ENCODE results near the gene ATE1.

Gene ATE1

GRCh38 chr10:121865554-121865953 is 62.3 kb downstream of the ATE1 start:
- DNase-seq = no peak

DNA sequence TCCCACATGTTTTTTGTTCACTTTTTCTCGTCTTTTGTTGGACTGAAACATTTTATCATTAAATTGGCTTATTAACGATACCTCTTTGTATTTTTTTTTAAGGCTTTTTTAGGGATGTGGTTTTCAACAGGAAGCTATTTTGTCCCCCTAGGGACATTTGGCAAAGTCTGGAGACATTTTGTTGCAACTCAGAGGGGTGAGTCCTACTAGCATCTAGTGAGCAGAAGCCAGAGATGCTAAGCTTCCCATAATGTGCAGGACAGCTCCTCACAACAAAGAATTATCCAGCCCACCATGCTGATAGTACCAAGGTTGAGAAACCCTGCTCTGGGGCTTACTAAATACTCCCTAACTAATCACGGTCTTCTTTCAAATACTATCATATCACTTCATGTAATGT is 63.2 kb downstream of the ATE1 start:
- no peak for DNase-seq

DNA sequence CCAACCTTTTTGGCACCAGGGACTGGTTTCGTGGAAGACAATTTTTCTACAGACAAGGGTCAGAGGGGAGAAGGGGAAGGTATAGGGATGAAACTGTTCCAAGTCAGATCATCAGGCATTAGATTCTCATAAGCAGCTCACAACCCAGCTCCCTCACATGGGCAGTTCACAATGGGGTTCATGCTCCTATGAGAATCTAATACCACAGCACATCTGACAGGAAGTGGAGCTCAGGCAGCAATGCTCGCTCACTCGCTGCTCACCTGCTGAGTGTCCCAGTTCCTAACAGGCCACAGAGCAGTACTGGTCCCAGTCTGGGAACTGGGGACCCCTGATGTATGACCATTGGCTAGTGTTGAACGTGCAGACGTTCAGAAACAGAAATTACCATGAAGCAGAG is 63.7 kb downstream of the ATE1 start:
- DNase-seq = no peak

DNA sequence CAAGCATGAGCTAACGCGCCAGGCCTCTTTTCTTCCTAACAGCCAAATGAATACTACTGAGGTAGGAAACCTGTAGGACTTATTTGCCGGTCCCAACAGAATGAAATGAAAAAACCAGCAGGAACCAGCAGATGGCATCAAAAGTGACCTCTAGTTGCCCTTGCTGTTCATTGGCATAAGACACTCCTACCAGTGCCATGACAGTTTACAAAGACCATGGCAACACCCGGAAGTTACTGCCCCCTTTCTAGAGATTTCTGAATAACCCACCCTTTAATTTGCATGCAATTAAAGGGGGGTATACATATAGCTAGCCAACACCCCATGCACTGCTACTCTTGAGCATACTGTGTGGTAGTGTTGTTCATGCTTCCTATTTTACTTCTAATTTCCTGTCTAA is 65.2 kb downstream of the ATE1 start:
- no peak for DNase-seq

GRCh38 chr10:121862042-121862441 is 65.8 kb downstream of the ATE1 start:
- DNase-seq = no peak

DNA sequence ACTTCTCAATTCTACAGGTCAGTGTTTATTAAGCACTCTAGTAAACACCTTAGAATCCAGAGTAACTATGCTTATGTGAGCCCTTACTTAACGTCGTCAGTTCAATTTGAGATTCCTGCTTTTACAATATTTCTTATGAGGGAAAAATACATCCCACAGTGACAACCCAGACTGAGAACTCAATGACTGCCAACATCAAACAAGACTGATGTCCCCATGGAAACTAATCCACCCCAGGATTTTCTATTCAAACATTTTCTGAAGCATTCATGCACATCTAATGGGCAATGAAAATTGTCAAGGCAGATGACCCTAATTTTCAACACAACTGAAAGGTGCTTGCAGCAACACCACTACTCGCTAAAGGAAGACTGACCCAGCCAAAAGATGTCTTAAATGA is 67.0 kb downstream of the ATE1 start:
- no peak for DNase-seq

DNA sequence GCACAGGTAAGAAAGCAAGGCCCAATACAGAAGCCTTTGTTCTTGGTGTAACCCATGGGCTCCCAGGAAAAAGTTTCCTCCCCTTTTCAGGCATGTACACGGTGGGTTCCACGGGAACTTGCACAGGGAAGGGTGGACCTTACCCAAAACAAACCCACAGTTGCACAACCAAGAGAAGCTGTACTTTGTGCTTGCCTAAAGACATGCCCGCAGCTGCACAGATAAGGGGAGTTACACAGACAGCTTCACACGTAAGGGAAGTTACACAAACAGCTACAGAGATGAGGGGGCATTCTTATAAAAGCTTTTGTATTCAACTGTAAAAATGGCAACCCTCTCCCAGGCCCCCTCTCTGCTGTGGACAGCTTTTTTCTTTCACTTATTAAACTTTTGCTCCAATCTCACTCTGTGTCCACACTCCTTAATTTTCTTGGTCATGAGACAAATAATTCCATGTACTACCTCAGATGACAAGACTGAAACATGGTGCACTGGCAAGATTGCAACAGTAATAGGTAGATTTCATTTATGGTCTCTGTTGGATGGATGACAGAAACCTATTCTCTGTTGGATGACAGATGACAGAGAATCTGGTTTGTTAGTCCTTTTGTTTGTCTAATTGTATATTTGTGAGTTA is 72.9 kb downstream of the ATE1 start:
- no peak for DNase-seq

DNA sequence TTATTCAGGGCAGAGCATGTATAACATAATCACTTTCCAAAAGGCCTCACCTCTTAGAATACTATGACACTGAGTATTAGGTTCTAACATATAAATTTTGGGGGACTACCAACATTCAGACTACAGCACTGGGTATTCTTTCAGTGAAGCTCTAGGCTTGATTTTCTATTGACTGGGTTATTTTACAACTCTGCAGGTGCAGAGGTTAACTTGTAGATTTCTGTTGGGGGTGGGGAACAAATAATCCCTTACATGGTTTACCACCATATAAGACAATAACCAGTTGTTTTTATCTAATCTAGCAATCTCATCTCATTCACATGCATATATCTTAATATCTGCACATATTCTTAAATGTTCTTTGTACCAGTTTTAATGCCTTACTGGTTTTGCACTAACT is 73.9 kb downstream of the ATE1 start:
- DNase-seq = no peak

DNA sequence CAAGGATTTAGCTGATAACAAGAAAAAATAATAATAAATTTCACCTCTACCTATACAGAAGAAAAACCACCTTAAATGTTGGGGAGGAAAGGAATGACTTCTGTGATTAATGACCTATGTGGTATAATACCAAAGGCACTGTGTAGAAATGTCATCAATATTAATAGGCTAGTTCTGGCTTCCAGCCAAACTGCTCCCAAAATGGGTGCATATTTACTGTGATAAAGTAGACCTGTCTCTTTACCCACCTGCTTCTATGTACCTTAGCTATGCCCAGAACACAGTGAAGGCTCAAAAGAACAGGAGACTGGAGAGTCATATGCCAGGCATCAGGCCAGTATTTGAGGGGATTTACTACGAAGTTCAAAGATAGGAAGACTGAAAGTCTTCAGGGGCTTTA is 76.0 kb downstream of the ATE1 start:
- DNase-seq = no peak

DNA sequence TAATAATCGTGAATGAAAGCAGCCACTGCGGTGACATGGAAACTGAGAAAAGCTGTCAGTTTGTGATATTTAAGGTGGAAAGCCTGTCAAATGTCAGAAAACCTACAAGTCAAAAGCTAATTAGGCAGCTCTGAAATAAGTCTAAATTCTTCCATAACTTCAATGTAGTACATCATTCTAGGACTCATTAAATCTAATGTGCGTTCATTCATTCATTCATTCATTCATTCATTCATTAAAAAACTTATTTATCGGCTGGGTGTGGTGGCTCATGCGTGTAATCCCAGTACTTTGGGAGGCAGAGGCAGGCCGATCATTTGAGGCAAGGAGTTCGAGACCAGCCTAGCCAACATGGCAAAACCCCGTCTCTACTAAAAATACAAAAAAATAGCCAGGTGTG is 79.7 kb downstream of the ATE1 start:
- no peak for DNase-seq

DNA sequence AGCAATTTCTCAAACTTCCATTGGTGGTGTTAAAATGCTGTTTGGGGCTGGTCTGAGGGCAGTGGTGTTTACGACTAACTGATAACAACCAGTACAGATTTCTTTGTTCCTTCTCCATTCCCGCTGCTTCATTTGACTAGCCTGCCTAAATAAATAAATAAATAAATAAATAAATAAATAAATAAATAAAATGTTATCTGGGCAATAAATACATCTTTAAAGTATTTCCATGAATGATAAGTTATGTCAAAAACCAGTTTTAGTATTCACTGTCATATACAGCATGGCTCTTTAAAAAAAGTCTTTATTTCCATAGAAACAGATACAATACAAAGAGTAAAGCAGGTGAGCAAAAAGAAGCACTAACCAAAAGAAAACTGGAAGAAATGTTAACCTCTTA is 81.3 kb downstream of the ATE1 start:
- no peak for DNase-seq

- no peak for DNase-seq
Measured at GRCh38 chr10:121845044-121845784, 82.6 kb downstream of the ATE1 start.

DNA sequence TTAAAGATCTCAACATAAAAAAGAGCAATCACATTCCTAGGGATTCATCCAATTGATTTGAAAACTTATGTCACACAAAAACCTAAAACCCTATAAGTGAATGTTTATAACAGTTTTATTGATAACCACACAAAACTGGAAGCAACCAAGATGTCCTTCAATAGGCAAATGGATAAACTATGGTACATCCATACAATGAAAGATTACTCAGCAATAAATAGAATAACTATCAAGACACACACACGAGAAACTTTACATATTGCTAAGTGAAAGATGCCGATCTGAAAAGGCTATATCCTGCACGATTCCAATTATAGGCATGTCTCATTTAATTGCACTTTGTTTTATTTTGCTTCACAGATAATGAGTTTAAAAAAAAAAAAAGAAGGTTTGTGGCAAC is 83.3 kb downstream of the ATE1 start:
- no peak for DNase-seq

- DNase-seq = no peak
Measured at GRCh38 chr10:121843379-121843778, 84.5 kb downstream of the ATE1 start.

DNA sequence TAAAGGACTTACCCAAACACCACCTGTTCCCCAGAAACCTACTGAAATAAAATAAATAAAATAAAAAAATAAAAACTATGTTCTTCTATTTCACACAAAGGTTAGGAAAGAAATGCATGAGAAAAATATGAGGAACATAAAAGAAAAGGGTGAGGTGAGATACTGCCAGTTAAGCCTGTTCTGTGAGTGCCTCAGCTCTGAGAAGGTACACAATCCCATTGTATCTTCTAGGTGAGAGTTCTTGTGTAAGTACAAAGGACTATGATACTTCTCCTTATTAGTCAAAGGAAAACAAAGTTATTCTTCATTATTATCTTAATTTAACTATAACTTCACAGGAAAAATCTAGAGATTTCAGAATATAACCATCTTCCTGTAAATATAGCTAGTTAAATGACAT is 86.0 kb downstream of the ATE1 start:
- DNase-seq = no peak

- no peak for DNase-seq
Measured at GRCh38 chr10:121838931-121839330, 88.9 kb downstream of the ATE1 start.

DNA sequence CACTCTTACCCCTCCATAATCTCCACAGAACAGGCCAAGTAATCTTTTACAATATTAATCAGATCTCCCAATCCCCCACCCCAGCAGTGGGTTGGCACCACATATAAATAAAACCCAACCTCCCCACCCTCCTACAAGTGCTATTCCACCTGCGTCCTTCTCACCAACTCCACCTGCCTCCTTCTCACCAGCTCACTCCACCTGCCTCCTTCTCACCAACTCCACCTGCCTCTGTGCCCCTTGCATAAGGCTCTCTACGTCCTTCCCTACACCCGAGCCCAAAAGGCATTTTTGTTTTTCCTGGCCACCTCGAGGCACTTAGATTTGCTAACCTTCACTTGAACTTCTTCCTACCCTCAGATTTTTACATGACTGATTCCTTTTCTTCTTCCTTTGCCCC is 89.7 kb downstream of the ATE1 start:
- DNase-seq = no peak

DNA sequence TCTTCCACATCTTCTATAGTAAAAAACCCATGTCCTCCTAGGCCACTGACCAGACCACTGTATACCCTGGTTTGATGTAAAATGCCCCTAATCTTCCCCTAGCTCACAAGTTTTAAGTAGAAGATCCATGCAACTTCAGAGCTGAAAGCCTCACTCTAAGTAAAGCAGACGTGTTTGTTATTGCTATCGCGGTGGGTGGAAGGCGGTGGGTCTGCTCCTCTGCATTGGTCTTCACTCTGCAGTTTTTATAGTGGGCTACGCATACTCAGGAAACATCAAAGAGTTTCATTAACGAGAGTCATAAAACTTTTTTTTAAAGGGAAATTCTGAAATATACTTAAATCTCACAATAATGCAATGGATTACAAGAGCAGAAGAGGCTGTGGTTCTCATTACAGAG is 91.7 kb downstream of the ATE1 start:
- DNase-seq = no peak

GRCh38 chr10:121835376-121835775 is 92.5 kb downstream of the ATE1 start:
- DNase-seq = no peak

GRCh38 chr10:121834757-121835156 is 93.1 kb downstream of the ATE1 start:
- no peak for DNase-seq

DNA sequence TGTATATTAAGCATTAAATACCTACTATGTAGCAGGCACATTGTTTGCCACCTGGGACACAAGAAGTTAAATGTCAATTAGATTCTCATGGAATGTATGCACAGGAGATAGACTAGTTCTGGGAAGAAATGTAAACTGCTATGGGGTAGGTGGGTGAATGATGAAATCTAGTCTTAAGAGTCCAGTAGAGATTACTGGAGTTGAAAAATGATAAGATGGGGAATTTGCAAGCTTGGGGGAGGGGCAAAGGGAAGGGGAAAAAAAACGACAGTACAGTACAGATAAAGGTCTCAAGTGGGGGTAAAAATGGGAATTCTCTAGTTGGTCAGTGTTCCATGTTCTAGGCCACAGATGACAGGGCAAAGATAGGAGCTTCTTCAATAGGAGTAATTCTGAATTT is 94.4 kb downstream of the ATE1 start:
- no peak for DNase-seq

- DNase-seq = no peak
Measured at GRCh38 chr10:121832647-121833046, 95.2 kb downstream of the ATE1 start.

- no peak for DNase-seq
Measured at GRCh38 chr10:121831777-121832176, 96.1 kb downstream of the ATE1 start.

- DNase-seq = no peak
Measured at GRCh38 chr10:121831237-121831636, 96.6 kb downstream of the ATE1 start.

DNA sequence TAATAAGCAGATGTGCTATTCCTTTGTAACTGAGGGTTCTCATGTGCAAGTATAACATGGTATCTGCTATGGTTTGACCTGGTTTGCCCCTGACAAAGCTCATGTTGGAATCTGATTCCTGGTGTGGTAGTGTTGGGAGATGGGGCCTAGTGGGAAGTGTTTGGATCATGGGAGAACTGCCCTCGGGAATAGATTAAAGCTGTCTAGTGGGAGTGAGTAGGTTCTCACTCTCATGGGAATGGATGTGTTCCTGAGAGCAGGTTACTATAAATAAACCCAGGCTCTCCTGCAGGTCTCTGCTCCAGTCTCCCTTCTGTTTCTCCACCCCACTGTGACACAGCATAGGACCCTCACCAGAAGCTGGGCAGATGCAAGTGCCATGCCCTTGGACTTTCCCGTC is 97.7 kb downstream of the ATE1 start:
- no peak for DNase-seq
